Measurements from ENCODE around the gene AUTS2. TPM values are rescaled to one million over a fixed set of nuclear protein-coding genes. Genes with fewer than 3 reads are reported as not detected.

AUTS2 gene
- total and polyA plus RNA-seq, 9 of the 15 experiments (the other 6 are each of a cell fraction or from before 2014, with no cell fraction given) = 0.58 TPM; not detected in 8

DNA sequence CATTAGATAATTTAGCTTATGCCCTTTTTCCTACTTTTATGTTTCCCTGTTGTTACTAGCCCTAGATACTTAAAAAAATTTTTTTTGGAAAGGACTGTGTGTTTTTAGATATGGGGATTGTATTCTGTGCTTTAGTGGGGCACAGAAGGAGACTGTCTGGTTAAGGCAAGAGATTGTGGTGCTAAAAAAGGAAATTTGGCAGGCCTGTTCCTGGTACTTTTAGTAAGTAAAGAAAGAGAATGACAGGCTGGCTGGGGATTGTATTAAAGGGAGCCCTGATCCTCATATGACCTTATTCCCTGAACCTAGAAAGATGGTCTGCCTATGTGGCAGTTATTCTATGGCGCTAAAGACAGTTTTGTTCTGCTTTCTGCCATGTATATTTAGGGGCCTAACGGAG is 74.8 kb downstream of the AUTS2 start:
- no peak overlapping the region for H3K4me3 ChIP-seq
- no peak overlapping the region for H2AFZ ChIP-seq (ENCODE audit: low read depth, low read length)
- TF ChIP-seq MTA1 (IDR thresholded peaks at IDR 0.05; ENCODE audit: borderline replicate concordance) (no peak), ZFX (CRISPR knock-in tag; IDR thresholded peaks at IDR 0.05) (no peak), ZNF143 (CRISPR knock-in tag; IDR thresholded peaks at IDR 0.05) (no peak), GTF2E2 (tag; IDR thresholded peaks at IDR 0.05) (no peak), SMARCE1 (IDR thresholded peaks at IDR 0.05) (no peak), SAP30 (IDR thresholded peaks at IDR 0.05; ENCODE audit: borderline replicate concordance, insufficient read depth, low read depth, low read length, poor library complexity, severe bottlenecking) (no peak), ZNF121 (CRISPR knock-in tag; conservative IDR thresholded peaks at IDR 0.05) (no peak), SPI1 (IDR thresholded peaks at IDR 0.05; ENCODE audit: borderline replicate concordance, low read depth, low read length) (no peak), TCF7 (IDR thresholded peaks at IDR 0.05; ENCODE audit: borderline replicate concordance) (no peak), ZNF184 (CRISPR knock-in tag; IDR thresholded peaks at IDR 0.05) (no peak), ZNF408 (CRISPR knock-in tag; IDR thresholded peaks at IDR 0.05; ENCODE audit: low read depth) (no peak), CHD1 (IDR thresholded peaks at IDR 0.05; ENCODE audit: low read length) (no peak)
- TF ChIP-seq, protein P1, sequence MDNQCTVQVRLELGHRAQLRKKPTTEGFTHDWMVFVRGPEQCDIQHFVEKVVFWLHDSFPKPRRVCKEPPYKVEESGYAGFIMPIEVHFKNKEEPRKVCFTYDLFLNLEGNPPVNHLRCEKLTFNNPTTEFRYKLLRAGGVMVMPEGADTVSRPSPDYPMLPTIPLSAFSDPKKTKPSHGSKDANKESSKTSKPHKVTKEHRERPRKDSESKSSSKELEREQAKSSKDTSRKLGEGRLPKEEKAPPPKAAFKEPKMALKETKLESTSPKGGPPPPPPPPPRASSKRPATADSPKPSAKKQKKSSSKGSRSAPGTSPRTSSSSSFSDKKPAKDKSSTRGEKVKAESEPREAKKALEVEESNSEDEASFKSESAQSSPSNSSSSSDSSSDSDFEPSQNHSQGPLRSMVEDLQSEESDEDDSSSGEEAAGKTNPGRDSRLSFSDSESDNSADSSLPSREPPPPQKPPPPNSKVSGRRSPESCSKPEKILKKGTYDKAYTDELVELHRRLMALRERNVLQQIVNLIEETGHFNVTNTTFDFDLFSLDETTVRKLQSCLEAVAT (IDR thresholded peaks at IDR 0.05) = no peak
- FAIRE-seq (no peak), ATAC-seq (no peak), DNase-seq (ENCODE audit: extremely low read depth in 1 of 4, low spot score in 3 of 4) (no peak)
- no peaks in the 10 kb centered on the region for H3K36me3 ChIP-seq (ENCODE audit: control insufficient read depth, insufficient read depth, low read length)
- in situ Hi-C loops (cut with MboI) (no loop called here), intact Hi-C loops (cut with micrococcal nuclease) (no loop called here)
- H3K4me1 ChIP-seq (replicated peaks in 1 of 2; ENCODE audit: control insufficient read depth in 2 of 2, insufficient read depth in 2 of 2, low read length in 2 of 2) = no peaks in the 10 kb centered on the region
- 0% methylated on average over 2 of the region's 2 CpGs for WGBS (ENCODE audit: insufficient coverage, low coverage, missing lambda C conversion rate)
- H3K9me3 ChIP-seq (replicated peaks; ENCODE audit: control insufficient read depth, insufficient read depth, low read depth, low read length) = no peaks in the 10 kb centered on the region
- no peak overlapping the region for H3K9ac ChIP-seq (ENCODE audit: insufficient read depth in 1 of 2, low read depth in 2 of 2, low read length in 2 of 2)
- no peaks in the 10 kb centered on the region for H3K79me2 ChIP-seq (ENCODE audit: control insufficient read depth, insufficient read depth, low read length)
- no TSS peak for BruUV-seq (replicated peaks)
- H3K4me2 ChIP-seq (ENCODE audit: insufficient read depth, low read length) = no peak overlapping the region
- H4K20me1 ChIP-seq (replicated peaks; ENCODE audit: control insufficient read depth, insufficient read depth, low read length) = no peaks in the 10 kb centered on the region
- CTCF ChIA-PET (ENCODE audit: low intra/inter-chr PET ratio) = no interaction called here
- POLR2A ChIA-PET = no interaction called here
- H3K9me1 ChIP-seq (ENCODE audit: control insufficient read depth, insufficient read depth, low read length) = no peaks in the 10 kb centered on the region
- H3K27me3 ChIP-seq (ENCODE audit: control insufficient read depth in 2 of 2, insufficient read depth in 2 of 2, low read length in 2 of 2) = no peaks in the 10 kb centered on the region; a peak in 1 of 5 replicates
- H3K27ac ChIP-seq (ENCODE audit: extremely low read depth, low read depth, low read length) = no peak overlapping the region
